ENCODE measurements around the gene JAZF1.
A peak's percentile ranks its signal among the peaks of the same experiment; 100 is the strongest.

The JAZF1 gene

DNA sequence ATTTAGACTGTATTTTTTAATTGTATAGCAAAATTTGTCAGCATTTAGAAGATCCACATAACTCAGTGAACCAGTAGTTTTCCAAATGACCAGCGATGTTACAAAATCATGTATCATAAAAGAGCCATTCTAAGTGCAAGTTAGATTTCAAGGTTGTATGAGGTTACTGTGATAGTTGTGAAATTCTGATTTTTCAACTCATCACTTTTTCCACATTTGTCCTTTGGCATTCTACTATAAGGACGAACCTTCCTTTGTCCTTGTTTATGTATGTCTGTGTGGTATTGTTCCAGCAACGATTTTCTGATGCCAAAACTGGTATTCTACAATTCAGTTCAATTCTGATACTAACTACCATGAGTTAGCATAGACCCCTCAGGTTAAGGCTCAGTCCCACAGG lies 376.5 kb downstream of the JAZF1 start:
- H3K4me1 Mint-ChIP-seq (ENCODE audit: low read depth) = no peaks in the 10 kb centered on the region
- H3K36me3 Mint-ChIP-seq (ENCODE audit: low read depth) = peaks cover 42% of the 10 kb centered on the region
- H3K9me3 Mint-ChIP-seq = no peaks in the 10 kb centered on the region
- no peak overlapping the region for H3K4me3 Mint-ChIP-seq
- H3K27me3 Mint-ChIP-seq = no peaks in the 10 kb centered on the region
- no peak overlapping the region for H3K27ac Mint-ChIP-seq

DNA sequence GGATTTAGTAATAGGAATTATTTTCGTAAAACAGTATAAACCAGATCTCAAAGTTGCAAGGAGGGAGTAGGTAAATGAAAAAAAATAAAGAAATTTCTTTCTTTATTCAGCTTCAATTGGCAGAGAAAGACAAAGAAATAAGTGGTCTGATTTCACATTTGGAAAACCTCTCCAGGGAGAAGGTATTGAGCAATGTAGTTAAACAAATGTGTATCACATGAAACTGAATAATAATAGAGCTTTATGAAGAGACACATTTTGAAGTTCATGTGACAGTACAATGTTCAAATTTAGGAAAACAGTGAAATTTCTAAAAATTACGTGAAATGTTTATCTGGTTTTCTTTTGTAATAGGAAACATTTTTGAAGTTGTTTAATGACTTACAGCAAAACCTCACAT lies 377.6 kb downstream of the JAZF1 start:
- Mint-ChIP-seq H3K27ac (no peak overlapping the region), H3K4me3 (no peak overlapping the region), H3K4me1 (ENCODE audit: low read depth) (no peaks in the 10 kb centered on the region), H3K27me3 (no peaks in the 10 kb centered on the region), H3K36me3 (ENCODE audit: low read depth) (peaks cover 37% of the 10 kb centered on the region), H3K9me3 (no peaks in the 10 kb centered on the region)

DNA sequence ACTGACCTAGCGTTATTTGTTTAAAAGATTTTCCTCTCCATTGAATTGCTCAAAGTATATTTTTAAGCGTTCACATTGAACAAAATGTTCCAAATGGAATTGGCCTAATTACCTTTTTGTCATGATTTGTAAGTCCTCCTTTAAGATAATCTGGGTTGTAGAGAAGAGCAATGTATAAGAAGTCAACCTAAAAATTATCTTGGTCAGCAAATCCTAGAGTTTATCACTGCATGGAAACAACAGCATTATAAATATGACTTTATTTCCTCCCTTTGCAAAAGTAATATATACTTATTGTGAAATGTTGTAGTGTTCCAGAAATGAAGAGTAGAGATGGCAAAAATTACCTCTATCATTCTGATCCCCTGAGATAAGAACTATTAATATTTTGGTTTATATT lies 381.4 kb downstream of the JAZF1 start:
- Mint-ChIP-seq H3K9me3 (no peaks in the 10 kb centered on the region), H3K4me3 (no peak overlapping the region), H3K4me1 (ENCODE audit: low read depth) (no peaks in the 10 kb centered on the region), H3K27me3 (no peaks in the 10 kb centered on the region), H3K27ac (no peak overlapping the region), H3K36me3 (ENCODE audit: low read depth) (peaks cover 48% of the 10 kb centered on the region)

DNA sequence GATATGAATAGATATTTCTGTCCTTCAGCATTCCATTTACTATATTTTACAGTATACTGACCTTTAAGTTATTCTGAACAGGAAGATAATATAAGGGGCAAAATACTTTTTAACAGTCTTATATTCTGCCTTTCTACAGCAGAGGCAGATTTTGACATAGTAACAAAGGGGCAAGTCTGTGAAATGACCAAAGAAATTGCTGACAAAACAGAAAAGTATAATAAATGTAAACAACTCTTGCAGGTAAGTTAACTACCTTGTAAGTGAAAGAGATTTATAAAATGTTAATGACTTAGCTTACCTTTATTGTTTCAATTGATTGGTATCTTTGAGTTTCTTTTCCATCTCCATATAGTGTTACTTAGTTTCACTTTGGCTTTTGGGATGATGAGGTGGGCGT lies 384.6 kb downstream of the JAZF1 start:
- no peaks in the 10 kb centered on the region for H3K27me3 Mint-ChIP-seq
- no peak overlapping the region for H3K27ac Mint-ChIP-seq
- H3K36me3 Mint-ChIP-seq (ENCODE audit: low read depth) = peaks cover 61% of the 10 kb centered on the region
- no peaks in the 10 kb centered on the region for H3K9me3 Mint-ChIP-seq
- no peak overlapping the region for H3K4me3 Mint-ChIP-seq
- no peaks in the 10 kb centered on the region for H3K4me1 Mint-ChIP-seq (ENCODE audit: low read depth)

DNA sequence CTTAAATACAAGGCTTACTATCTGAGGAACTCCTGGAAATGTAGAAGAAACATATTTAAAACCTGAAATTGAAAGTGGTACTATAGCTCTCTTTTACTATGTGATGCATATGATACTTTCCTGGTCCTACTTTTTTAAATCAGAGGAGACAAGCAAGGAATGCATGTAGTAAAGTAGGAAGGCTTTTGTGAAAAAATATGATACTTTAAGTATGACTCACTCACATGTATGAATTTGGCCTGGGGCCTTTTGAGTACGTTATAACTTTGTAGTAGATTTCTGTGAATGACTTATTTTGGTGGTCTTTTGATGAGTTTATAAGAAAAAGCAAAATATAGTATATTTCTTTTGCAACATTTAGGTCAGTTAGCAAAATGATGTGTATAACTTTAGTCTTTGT lies 386.8 kb downstream of the JAZF1 start:
- Mint-ChIP-seq H3K4me1 (ENCODE audit: low read depth) (no peaks in the 10 kb centered on the region), H3K9me3 (no peaks in the 10 kb centered on the region), H3K36me3 (ENCODE audit: low read depth) (peaks cover 62% of the 10 kb centered on the region), H3K27ac (no peak overlapping the region), H3K4me3 (no peak overlapping the region), H3K27me3 (no peaks in the 10 kb centered on the region)

DNA sequence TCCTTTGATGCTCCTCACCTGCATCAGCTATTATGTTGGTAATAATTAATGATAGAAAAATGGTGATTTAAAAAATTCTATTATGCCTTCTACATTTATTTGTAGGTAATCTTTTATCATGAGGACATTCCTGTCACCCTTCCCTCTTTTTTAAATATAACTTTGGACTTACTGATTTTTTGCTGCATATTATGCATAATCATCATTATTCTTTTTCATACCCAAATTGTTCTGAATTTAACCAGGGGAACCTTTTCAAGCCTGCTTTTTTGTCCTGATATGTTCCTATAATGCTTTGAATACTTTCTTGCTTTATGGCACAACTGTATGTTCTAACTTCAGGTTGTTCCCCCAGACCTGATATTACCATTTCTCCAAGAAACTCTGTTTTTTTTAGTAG lies 392.2 kb downstream of the JAZF1 start:
- peaks cover 68% of the 10 kb centered on the region for H3K36me3 Mint-ChIP-seq (ENCODE audit: low read depth)
- no peak overlapping the region for H3K4me3 Mint-ChIP-seq
- H3K4me1 Mint-ChIP-seq (ENCODE audit: low read depth) = peaks cover 11% of the 10 kb centered on the region

DNA sequence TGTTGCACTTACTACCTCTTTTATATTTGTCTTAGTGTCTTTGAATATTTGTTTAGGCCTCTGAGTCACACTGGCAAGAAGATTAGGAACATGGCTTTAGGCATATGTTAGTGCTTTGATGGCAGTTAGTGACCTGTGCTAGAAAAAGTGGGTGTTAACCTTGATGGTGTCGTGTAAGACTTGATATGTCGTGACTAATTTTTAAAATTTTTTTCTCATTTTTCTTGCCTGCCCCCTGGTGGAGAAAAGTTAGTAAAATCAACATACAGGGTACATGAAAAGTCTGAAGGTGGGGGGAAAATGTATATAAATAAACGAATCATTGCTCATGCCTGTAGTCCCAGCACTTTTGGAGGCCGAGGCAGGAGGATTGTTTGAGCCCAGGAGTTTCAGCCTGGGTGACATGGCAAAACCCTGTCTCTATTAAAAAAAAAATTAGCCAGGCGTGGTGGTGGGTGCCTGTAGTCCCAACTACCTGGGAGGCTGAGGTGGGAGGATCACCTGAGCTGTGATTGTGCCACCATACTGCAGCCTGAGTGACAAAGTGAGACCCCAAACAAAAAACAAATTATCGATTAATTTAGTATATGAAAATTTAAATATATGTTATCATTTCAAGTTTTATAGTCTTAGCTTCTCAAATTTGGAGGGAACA lies 396.1 kb downstream of the JAZF1 start:
- H3K27ac Mint-ChIP-seq = peak overlapping the region; percentile 58
- peaks cover 46% of the 10 kb centered on the region for H3K36me3 Mint-ChIP-seq (ENCODE audit: low read depth)
- H3K4me1 Mint-ChIP-seq (ENCODE audit: low read depth) = peaks cover 33% of the 10 kb centered on the region
- no peaks in the 10 kb centered on the region for H3K9me3 Mint-ChIP-seq
- no peaks in the 10 kb centered on the region for H3K27me3 Mint-ChIP-seq
- H3K4me3 Mint-ChIP-seq = no peak overlapping the region

More for the DNA sequence above, 392.2 kb downstream of the JAZF1 start:
- no peaks in the 10 kb centered on the region for H3K9me3 Mint-ChIP-seq
- no peak overlapping the region for H3K27ac Mint-ChIP-seq
- H3K27me3 Mint-ChIP-seq = no peaks in the 10 kb centered on the region

DNA sequence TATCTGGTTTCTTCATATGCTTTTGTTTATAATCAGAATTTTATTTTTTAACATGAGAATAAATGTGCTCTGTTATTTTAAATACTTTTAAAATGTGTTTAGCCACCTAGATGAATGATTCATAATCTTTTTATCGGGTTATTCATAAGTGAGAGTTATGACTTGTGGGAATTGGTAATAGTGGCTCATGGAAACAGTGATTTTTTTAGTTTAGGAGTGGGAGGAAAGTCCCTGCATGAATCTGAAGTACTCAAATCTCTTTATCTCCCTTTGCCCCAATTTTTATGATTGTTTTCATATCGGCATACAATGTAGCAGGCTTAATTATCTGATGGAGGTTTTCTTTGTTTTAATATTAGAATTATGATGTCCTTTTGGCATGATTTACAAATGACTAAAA lies 397.7 kb downstream of the JAZF1 start:
- peaks cover 30% of the 10 kb centered on the region for H3K36me3 Mint-ChIP-seq (ENCODE audit: low read depth)
- peaks cover 33% of the 10 kb centered on the region for H3K4me1 Mint-ChIP-seq (ENCODE audit: low read depth)
- H3K27ac Mint-ChIP-seq = peak overlapping the region; percentile 59
- no peaks in the 10 kb centered on the region for H3K27me3 Mint-ChIP-seq
- H3K4me3 Mint-ChIP-seq = no peak overlapping the region
- H3K9me3 Mint-ChIP-seq = no peaks in the 10 kb centered on the region

DNA sequence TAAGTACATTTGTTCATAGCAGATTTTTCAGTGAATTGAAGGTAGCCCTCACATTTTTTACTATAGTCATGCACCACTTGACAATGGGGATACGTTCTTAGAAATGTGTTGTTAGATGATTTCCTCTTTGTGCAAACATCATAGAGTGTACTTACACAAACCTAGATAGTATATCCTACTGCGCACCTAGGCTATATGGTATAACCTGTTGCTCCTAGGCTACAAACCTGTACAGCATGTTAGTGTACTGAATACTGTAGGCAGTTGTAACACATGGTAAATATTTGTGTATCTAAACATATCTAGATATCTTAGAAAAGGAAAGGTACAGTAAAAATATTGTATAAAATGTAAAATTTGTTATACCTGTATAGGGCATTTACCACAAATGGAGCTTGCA lies 399.4 kb downstream of the JAZF1 start:
- no peak overlapping the region for H3K27ac Mint-ChIP-seq
- peaks cover 17% of the 10 kb centered on the region for H3K36me3 Mint-ChIP-seq (ENCODE audit: low read depth)
- peaks cover 33% of the 10 kb centered on the region for H3K4me1 Mint-ChIP-seq (ENCODE audit: low read depth)
- H3K9me3 Mint-ChIP-seq = no peaks in the 10 kb centered on the region
- no peaks in the 10 kb centered on the region for H3K27me3 Mint-ChIP-seq
- H3K4me3 Mint-ChIP-seq = no peak overlapping the region

Measured in stimulated activated naive CD8-positive, alpha-beta T cell treated with anti-CD3 and anti-CD28 coated beads, Interleukin-15, Interleukin-2, amounts not matched to agents 100 ng/mL and 50 ng/mL, for 24 hours (primary cell).